Keratinocyte (primary cell): Measurements from ENCODE around the gene CAPN14. TPM values are rescaled to one million over a fixed set of nuclear protein-coding genes. Genes with fewer than 3 reads are reported as not detected.
A peak's percentile ranks its signal among the peaks of the same experiment; 100 is the strongest.

Experiments used
- DNase-seq: peaks from one replicate; pipeline ENCODE4 v3.0.0-alpha.2; 2011; ENCODE audit warnings: low read depth, missing footprints, low spot score
- FAIRE-seq: peaks from 2 replicates; lab custom pipeline; 2011; peaks lifted over from hg19 to GRCh38; lab: Jason Lieb, UNC
- H2AFZ ChIP-seq: 2 replicates; pipeline ENCODE4 v1.6.0; 2012; ENCODE audit warnings: low read length, control low read depth, inconsistent platforms; ENCODE audit not compliant: control insufficient read depth
- H3K27ac ChIP-seq: 2 replicates; pipeline ENCODE4 v1.5.1; 2011; ENCODE audit warnings: low read length; ENCODE audit not compliant: control insufficient read depth, insufficient read depth
- H3K27me3 ChIP-seq: 3 replicates; pipeline ENCODE4 v1.6.0; 2011; ENCODE audit warnings: low read length; ENCODE audit not compliant: control insufficient read depth, insufficient read depth; ENCODE audit errors: extremely low read depth
- H3K36me3 ChIP-seq, 2 experiments: 2 replicates in 1 of 2; 3 replicates in 1 of 2; pipeline ENCODE4 v1.5.1; 2011; ENCODE audit warnings: low read length in 2 of 2, mild to moderate bottlenecking in 1 of 2; ENCODE audit not compliant: control insufficient read depth in 2 of 2, insufficient read depth in 2 of 2; ENCODE audit errors: extremely low read depth in 1 of 2
- H3K4me1 ChIP-seq: 3 replicates; pipeline ENCODE4 v1.5.1; 2011; ENCODE audit warnings: low read length; ENCODE audit not compliant: control insufficient read depth, insufficient read depth; ENCODE audit errors: extremely low read depth
- H3K4me2 ChIP-seq: 3 replicates; pipeline ENCODE4 v1.6.0; 2011; ENCODE audit warnings: low read depth, low read length; ENCODE audit not compliant: control insufficient read depth, insufficient read depth; ENCODE audit errors: extremely low read depth
- H3K4me3 ChIP-seq, 3 experiments: fragments of 200-600 bp in 1 of 3; sonication (generic) in 1 of 3; 2 replicates in 2 of 3; 3 replicates in 1 of 3; pipeline ENCODE4 v1.5.1; 2011 to 2016; ENCODE audit warnings: low read length in 3 of 3, mild to moderate bottlenecking in 3 of 3, control low read depth in 2 of 3, inconsistent platforms in 1 of 3, low read depth in 1 of 3, mixed read lengths in 1 of 3, mixed run types in 1 of 3, moderate library complexity in 1 of 3; ENCODE audit not compliant: control insufficient read depth in 2 of 3, insufficient read depth in 2 of 3; ENCODE audit errors: extremely low read depth in 1 of 3
- H3K79me2 ChIP-seq: 2 replicates; pipeline ENCODE4 v1.6.0; 2012; ENCODE audit warnings: low read length; ENCODE audit not compliant: control insufficient read depth, insufficient read depth
- H3K9ac ChIP-seq: 3 replicates; pipeline ENCODE4 v1.6.0; 2011; ENCODE audit warnings: low read length; ENCODE audit not compliant: control insufficient read depth, insufficient read depth; ENCODE audit errors: extremely low read depth
- H3K9me1 ChIP-seq: 3 replicates; pipeline ENCODE4 v1.6.0; 2011; ENCODE audit warnings: low read length; ENCODE audit not compliant: control insufficient read depth, insufficient read depth; ENCODE audit errors: extremely low read depth
- H3K9me3 ChIP-seq: 2 replicates; pipeline ENCODE4 v1.5.1; 2012; ENCODE audit warnings: low read depth, low read length; ENCODE audit not compliant: control insufficient read depth
- H4K20me1 ChIP-seq: 3 replicates; pipeline ENCODE4 v1.6.0; 2011; ENCODE audit warnings: low read length; ENCODE audit not compliant: control insufficient read depth, insufficient read depth; ENCODE audit errors: extremely low read depth
- CTCF ChIP-seq, 3 experiments: IDR thresholded peaks in 1 of 3; conservative IDR thresholded peaks in 1 of 3; optimal IDR thresholded peaks in 1 of 3; 2 replicates in 2 of 3; 3 replicates in 1 of 3; pipeline versions ENCODE3 to v1.5.1; 2011; ENCODE audit warnings: low read length in 3 of 3, mild to moderate bottlenecking in 3 of 3, moderate library complexity in 2 of 3, control low read depth in 1 of 3, inconsistent platforms in 1 of 3; ENCODE audit not compliant: insufficient read depth in 2 of 3; ENCODE audit errors: extremely low read depth in 1 of 3
- EZH2 ChIP-seq: IDR thresholded peaks from one replicate; pipeline ENCODE4 v1.6.1; 2012; ENCODE audit warnings: inconsistent platforms, mild to moderate bottlenecking, low read length, moderate library complexity
- dilution Hi-C: fragments of 300-500 bp; cut with MboI; formaldehyde crosslinking; loops from one replicate; pipeline ENCODE4 v1.7.0; 2020; ENCODE audit warnings: low sequenced_read_pairs; ENCODE audit not compliant: extremely low pct_ligation_motif_present
- polyA plus RNA-seq, 5 experiments: library from polyadenylated mRNA; depleted of rRNA in 3 of 5; stranded (reverse) in 3 of 5; stranded (forward) in 1 of 5; unstranded in 1 of 5; fragments of >200 nt; gene quantifications; 1 replicate in 1 of 5; 2 replicates in 3 of 5; 3 replicates in 1 of 5; pipeline versions ENCODE4 v1.2.1 to v1.2.3, GENCODE V29; 2011 to 2012; ENCODE audit warnings: missing spikeins in 2 of 5, low read depth in 1 of 5, low replicate concordance in 1 of 5

CAPN14 gene
- polyA plus RNA-seq, 1 donor (not counting 4 experiments of a cell fraction or from before 2014, with no cell fraction given), result 1.1 TPM

DNA sequence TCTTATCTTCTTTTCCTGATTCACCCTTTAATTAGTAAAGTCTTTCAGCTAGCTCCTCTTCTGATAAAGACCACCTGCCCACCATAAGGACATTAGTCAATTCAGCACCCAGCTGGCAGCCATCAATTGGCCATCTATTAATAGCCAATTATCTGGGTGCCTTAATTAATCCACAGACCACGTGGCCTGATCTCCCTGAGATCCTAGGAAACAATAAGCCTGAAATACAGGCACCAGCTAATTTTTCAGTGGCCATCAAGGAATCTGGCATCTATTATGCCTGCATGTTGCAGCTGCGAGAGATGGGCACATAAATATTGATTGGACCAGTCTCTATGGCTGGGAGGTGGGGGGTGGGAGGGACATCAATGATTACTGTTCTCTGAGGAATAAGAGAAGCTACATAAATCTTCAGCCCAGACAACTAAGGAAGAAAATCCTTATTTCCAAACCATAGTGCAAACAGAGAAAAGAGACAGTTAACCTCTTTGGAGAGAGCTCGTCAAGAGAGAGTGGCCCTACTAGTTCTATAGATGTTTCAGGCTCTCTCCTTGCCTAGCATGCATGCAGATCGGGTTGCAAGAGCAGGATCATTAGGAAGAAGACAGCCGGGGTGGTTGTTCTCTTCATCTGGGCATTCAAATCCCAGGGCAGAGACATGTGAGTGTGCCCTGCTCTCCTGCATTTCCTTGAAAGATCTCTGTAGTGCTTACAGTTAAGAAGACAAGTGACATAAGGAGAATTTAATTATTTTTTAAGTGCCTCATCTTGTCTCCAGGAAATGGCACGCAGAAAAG lies 87.7 kb downstream of the CAPN14 start:
- Histone ChIP-seq H3K36me3 (no peaks in the 10 kb centered on the region), H3K9me1 (peaks cover 4% of the 10 kb centered on the region), H3K27me3 (no peaks in the 10 kb centered on the region), H3K4me3 (no peak overlapping the region), H3K9ac (no peak overlapping the region), H3K9me3 (no peaks in the 10 kb centered on the region), H3K79me2 (peaks cover 57% of the 10 kb centered on the region), H3K4me1 (peaks cover 18% of the 10 kb centered on the region), H3K4me2 (no peak overlapping the region), H2AFZ (no peak overlapping the region), H3K27ac (no peak overlapping the region), H4K20me1 (no peaks in the 10 kb centered on the region)
- dilution Hi-C loops, result no loop called here
- no peak for TF ChIP-seq EZH2
- no peak for TF ChIP-seq CTCF (optimal IDR thresholded peaks at IDR 0.05 in 1 of 3, IDR thresholded peaks at IDR 0.05 in 1 of 3, conservative IDR thresholded peaks at IDR 0.05 in 1 of 3; ENCODE audit: extremely low read depth in 1 of 3, insufficient read depth in 2 of 3, low read length in 3 of 3)
- DNase-seq (no peak), FAIRE-seq (no peak)

- peaks cover 49% of the 10 kb centered on the region for H3K79me2 ChIP-seq
Measured at GRCh38 chr2:31127931-31128330, 89.4 kb downstream of the CAPN14 start.

More at GRCh38 chr2:31127931-31128330, 89.4 kb downstream of the CAPN14 start:
- DNase-seq (no peak), FAIRE-seq (peak; percentile 5)
- peaks cover 4% of the 10 kb centered on the region for H3K9me1 ChIP-seq
- H4K20me1 ChIP-seq, result no peaks in the 10 kb centered on the region
- no peak overlapping the region for H2AFZ ChIP-seq
- H3K36me3 ChIP-seq, result no peaks in the 10 kb centered on the region
- no peaks in the 10 kb centered on the region for H3K9me3 ChIP-seq
- H3K4me2 ChIP-seq, result no peak overlapping the region
- no peak overlapping the region for H3K4me3 ChIP-seq
- no peaks in the 10 kb centered on the region for H3K27me3 ChIP-seq
- TF ChIP-seq CTCF (optimal IDR thresholded peaks at IDR 0.05 in 1 of 3, IDR thresholded peaks at IDR 0.05 in 1 of 3, conservative IDR thresholded peaks at IDR 0.05 in 1 of 3; ENCODE audit: extremely low read depth in 1 of 3, insufficient read depth in 2 of 3, low read length in 3 of 3) (no peak), EZH2 (no peak)
- peaks cover 14% of the 10 kb centered on the region for H3K4me1 ChIP-seq
- dilution Hi-C loops, result no loop called here
- no peak overlapping the region for H3K9ac ChIP-seq
- H3K27ac ChIP-seq, result no peak overlapping the region
